Kasumi-1 (cell line): Measurements from ENCODE around the gene TSSK3.

Experiments used
- DNase-seq, 2 experiments: peaks; one replicate each; lab custom pipeline; 2025; lab: John Stamatoyannopoulos, UW

Gene TSSK3

DNA sequence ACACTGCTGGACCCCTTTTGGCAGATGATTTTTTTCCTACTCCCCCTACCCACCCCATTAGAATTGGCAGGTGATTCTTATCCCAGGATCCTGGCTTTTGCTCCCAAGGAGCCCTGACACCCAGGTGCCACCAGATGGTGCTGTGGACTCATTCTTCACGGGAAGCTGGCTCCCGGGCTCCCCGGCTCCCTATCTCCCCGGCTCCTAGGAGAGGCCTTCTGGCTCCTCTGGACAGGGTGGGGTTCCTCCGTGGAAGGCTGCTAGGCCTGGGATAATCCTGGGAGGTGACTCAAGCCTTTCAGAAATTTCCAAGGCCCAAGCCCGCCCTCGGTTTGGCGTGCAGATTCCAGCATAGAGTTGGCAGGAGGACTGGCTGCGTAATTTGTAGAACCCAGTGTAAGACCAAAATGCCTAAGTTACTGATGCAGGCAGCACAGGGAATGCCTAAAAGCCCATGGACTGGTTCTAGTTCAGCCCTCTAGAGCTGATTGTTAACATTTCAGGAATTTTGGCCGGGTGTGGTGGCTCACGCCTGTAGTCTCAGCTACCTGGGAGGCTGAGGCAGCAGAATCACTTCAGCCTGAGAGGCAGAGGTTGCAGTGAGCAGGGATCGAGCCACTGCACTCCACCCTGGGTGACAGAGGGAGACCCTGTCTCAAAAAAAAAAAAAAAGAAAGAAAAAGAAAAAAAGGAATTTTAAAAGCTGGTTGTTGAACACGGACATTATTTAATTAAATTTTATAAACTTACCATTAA is 38.7 kb downstream of the TSSK3 start:
- DNase-seq, result peak; percentile 54 to 62

DNA sequence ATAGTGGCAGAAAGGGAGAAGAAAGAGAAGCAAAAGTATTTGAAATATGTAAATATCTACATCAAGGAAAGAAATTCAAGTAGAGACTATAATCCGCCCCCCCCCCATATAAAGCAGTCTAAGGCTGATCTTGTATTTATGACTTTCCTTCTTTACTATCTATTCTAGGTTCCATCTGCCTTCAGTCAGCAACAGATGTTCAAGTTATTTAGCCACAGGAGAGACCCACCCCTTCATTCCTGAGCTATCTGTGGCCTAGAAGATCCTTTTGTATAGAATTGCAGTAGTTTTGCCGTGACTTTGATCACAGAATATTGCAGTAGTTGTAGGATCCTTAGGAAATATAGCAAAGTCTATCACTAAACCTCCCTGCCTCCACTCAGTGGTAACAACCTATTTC is 42.6 kb downstream of the TSSK3 start:
- DNase-seq, result no peak

DNA sequence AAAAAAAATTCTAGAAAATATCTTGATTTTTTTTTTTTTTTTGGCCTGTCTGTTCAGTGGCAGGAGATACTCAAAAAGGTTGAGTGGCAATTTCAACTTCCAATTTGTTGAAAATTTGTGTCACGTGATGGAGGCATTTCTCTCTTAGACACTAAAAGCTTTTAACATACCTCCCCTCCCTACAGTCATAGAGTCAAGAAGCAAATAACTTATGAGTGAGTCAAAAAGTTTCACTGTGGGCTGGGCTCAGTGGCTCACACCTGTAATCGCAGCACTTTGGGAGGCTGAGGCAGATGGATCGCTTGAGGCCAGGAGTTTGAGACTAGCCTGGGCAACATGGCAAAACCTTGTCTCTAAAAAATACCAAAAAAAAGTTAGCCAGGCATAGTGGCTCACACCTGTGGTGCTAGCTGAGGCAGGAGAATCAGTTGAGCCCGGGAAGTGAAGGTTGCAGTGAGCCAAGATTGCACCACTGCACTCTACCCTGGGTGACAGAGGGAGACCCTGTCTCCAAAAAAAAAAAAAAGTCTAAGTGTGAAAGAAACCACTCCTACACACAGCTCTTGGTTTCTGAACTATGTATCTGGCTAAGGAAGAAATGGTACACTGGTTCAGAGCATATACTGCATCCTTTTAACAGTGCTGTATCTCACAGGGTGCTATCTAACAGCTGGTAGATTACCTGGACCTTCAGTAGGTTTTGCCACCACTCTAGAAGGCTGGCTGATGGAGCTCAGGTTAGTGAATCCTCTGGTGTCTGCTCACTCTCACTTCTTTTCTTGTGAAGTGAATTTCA is 43.5 kb downstream of the TSSK3 start:
- no peak for DNase-seq

DNA sequence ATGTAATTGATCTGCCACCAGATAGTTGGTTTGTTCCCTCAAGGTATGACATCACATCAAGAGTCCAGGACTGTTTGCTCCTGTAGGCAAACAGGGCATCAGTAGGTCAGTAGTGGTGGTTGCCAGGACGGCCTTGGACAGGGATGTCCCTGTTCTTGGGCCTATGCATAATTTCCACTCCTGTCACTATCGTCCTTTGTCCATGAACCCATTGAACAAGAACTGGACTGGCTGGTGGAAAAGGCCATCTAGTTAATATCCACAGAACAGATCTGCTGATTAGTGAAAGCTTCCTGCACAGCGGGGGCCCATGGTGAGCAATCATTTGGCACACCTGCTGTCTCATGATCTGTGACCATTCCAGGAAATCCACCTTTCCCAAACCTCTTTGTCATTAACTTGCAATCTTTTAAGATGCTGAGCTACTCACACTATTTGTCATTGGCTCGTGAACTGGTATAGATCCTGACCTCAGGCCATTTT is 44.3 kb downstream of the TSSK3 start:
- no peak for DNase-seq

DNA sequence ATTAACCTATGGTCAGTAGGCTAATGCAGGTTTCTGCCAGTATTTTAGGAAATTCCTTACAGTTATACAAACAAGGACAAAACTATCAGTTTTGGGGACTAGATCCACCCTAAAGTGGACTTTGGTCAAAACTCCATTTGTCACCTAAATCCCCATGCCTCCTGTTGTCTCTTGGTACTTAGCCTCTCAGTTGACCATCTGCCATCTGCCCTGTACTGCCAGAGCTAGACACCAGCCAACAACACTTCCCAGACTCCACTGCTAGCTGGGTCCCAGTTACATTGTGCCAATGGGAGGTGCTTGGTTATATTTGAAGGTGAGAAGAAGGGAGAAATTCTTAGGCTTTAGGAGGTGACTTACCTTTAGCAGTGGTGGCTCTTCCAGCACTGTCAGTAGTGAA is 48.9 kb downstream of the TSSK3 start:
- no peak for DNase-seq

DNA sequence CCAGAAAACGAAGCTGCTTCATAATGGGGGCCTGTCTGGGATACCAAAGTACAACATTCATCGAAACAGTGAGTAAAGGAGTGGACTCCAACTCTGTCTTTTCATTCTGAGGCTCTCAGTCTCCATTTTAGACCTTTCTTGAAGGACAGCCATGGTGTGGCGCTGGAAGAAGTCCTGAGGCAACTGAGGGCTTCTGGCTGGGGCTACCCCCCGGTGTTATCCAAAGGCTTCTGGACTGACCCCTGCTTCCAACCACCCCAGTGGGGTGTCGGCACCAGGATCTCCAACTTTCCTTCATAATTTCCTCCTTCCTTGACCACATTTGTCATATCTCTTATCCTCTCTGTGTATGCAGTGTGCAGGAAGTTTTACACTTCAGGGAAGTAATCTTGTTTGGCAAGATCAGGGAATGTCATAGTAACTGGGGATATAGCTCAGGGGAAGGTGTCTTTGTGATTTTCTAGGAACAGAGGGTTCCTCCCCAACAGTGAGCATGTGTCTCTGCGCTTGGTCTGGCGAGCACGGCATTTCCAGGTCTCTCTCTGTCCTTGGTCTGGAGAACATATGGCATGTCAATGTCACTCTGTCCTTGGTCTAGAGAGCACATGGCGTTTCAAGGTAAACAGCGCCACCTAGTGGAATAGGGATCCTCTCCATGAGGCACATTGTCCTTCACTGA is 51.3 kb downstream of the TSSK3 start:
- peak; percentile 74 to 84 for DNase-seq
